Measurements from ENCODE around the gene JPH3.

JPH3 gene

GRCh38 chr16:87628246-87628923 is 26.1 kb downstream of the JPH3 start:
- DNase-seq = no peak

- no peak for DNase-seq
Measured at GRCh38 chr16:87628940-87629339, 26.6 kb downstream of the JPH3 start.

GRCh38 chr16:87631067-87631466 is 28.8 kb downstream of the JPH3 start:
- no peak for DNase-seq

- DNase-seq = no peak
Measured at GRCh38 chr16:87634411-87634810, 32.1 kb downstream of the JPH3 start.

- DNase-seq = peak; percentile 67
Measured at GRCh38 chr16:87635541-87636049, 33.3 kb downstream of the JPH3 start.

- DNase-seq = peak; percentile 80
Measured at GRCh38 chr16:87636050-87636684, 33.9 kb downstream of the JPH3 start.

- DNase-seq = no peak
Measured at GRCh38 chr16:87636741-87637140, 34.4 kb downstream of the JPH3 start.

GRCh38 chr16:87637357-87637756 is 35.0 kb downstream of the JPH3 start:
- no peak for DNase-seq

GRCh38 chr16:87638736-87639135 is 36.4 kb downstream of the JPH3 start:
- no peak for DNase-seq

- DNase-seq = no peak
Measured at GRCh38 chr16:87641721-87642120, 39.4 kb downstream of the JPH3 start.

GRCh38 chr16:87642491-87642890 is 40.2 kb downstream of the JPH3 start:
- no peak for DNase-seq

GRCh38 chr16:87644186-87644585 is 41.9 kb downstream of the JPH3 start:
- DNase-seq = no peak

- DNase-seq = no peak
Measured at GRCh38 chr16:87644596-87644995, 42.3 kb downstream of the JPH3 start.

- DNase-seq = no peak
Measured at GRCh38 chr16:87645802-87646201, 43.5 kb downstream of the JPH3 start.

- DNase-seq = no peak
Measured at GRCh38 chr16:87647431-87648185, 45.3 kb downstream of the JPH3 start.

GRCh38 chr16:87648236-87648635 is 45.9 kb downstream of the JPH3 start:
- DNase-seq = no peak

GRCh38 chr16:87648698-87649487 is 46.6 kb downstream of the JPH3 start:
- no peak for DNase-seq

GRCh38 chr16:87652386-87652785 is 50.1 kb downstream of the JPH3 start:
- DNase-seq = no peak

GRCh38 chr16:87652799-87653198 is 50.5 kb downstream of the JPH3 start:
- no peak for DNase-seq

- DNase-seq = no peak
Measured at GRCh38 chr16:87653234-87653633, 50.9 kb downstream of the JPH3 start.

- DNase-seq = no peak
Measured at GRCh38 chr16:87654826-87655225, 52.5 kb downstream of the JPH3 start.

- no peak for DNase-seq
Measured at GRCh38 chr16:87656328-87656727, 54.0 kb downstream of the JPH3 start.

- DNase-seq = no peak
Measured at GRCh38 chr16:87657621-87658192, 55.4 kb downstream of the JPH3 start.
